Cerebellar cortex (tissue), 1 donor: ENCODE results near the gene SLC66A2.
"Not testable (repeated sequence)": the region's sequence is repeated elsewhere in the genome, so short reads cannot be mapped to it uniquely, and the experiment has no call there.

Experiments
- DNase-seq: peaks from one replicate; pipeline ENCODE4 v3.0.0-alpha.2; 2015; ENCODE audit warnings: low spot score

Gene SLC66A2

GRCh38 chr18:79879566-79879965 is 71.9 kb downstream of the SLC66A2 start:
- no peak for DNase-seq

GRCh38 chr18:79878741-79879378 is 72.6 kb downstream of the SLC66A2 start:
- DNase-seq: no peak

- DNase-seq: not testable (repeated sequence)
Observed at GRCh38 chr18:79878246-79878645, 73.2 kb downstream of the SLC66A2 start.

GRCh38 chr18:79877163-79878091 is 74.0 kb downstream of the SLC66A2 start:
- peak; percentile 29 for DNase-seq

GRCh38 chr18:79876497-79876896 is 75.0 kb downstream of the SLC66A2 start:
- no peak for DNase-seq

GRCh38 chr18:79875931-79876461 is 75.5 kb downstream of the SLC66A2 start:
- no peak for DNase-seq

- no peak for DNase-seq
Observed at GRCh38 chr18:79875531-79875919, 75.9 kb downstream of the SLC66A2 start.

GRCh38 chr18:79874553-79875530 is 76.6 kb downstream of the SLC66A2 start:
- no peak for DNase-seq

GRCh38 chr18:79873449-79874110 is 77.9 kb downstream of the SLC66A2 start:
- no peak for DNase-seq

GRCh38 chr18:79872527-79873444 is 78.7 kb downstream of the SLC66A2 start:
- no peak for DNase-seq

- DNase-seq: no peak
Observed at GRCh38 chr18:79871481-79872091, 79.9 kb downstream of the SLC66A2 start.

GRCh38 chr18:79871026-79871390 is 80.4 kb downstream of the SLC66A2 start:
- no peak for DNase-seq

GRCh38 chr18:79870301-79871025 is 81.0 kb downstream of the SLC66A2 start:
- no peak for DNase-seq

- DNase-seq: no peak
Observed at GRCh38 chr18:79869591-79870300, 81.7 kb downstream of the SLC66A2 start.

- DNase-seq: no peak
Observed at GRCh38 chr18:79868811-79869541, 82.5 kb downstream of the SLC66A2 start.

GRCh38 chr18:79868168-79868784 is 83.2 kb downstream of the SLC66A2 start:
- no peak for DNase-seq

- no peak for DNase-seq
Observed at GRCh38 chr18:79867666-79868065, 83.8 kb downstream of the SLC66A2 start.
